Left hindlimb (tissue), 1 donor: ENCODE data around the gene RRM1.
"Not testable (repeated sequence)": the region's sequence is repeated elsewhere in the genome, so short reads cannot be mapped to it uniquely, and the experiment has no call there.

Experiments
- DNase-seq: peaks from one replicate; pipeline ENCODE4 v3.0.0-alpha.2; 2018

RRM1 gene

DNA sequence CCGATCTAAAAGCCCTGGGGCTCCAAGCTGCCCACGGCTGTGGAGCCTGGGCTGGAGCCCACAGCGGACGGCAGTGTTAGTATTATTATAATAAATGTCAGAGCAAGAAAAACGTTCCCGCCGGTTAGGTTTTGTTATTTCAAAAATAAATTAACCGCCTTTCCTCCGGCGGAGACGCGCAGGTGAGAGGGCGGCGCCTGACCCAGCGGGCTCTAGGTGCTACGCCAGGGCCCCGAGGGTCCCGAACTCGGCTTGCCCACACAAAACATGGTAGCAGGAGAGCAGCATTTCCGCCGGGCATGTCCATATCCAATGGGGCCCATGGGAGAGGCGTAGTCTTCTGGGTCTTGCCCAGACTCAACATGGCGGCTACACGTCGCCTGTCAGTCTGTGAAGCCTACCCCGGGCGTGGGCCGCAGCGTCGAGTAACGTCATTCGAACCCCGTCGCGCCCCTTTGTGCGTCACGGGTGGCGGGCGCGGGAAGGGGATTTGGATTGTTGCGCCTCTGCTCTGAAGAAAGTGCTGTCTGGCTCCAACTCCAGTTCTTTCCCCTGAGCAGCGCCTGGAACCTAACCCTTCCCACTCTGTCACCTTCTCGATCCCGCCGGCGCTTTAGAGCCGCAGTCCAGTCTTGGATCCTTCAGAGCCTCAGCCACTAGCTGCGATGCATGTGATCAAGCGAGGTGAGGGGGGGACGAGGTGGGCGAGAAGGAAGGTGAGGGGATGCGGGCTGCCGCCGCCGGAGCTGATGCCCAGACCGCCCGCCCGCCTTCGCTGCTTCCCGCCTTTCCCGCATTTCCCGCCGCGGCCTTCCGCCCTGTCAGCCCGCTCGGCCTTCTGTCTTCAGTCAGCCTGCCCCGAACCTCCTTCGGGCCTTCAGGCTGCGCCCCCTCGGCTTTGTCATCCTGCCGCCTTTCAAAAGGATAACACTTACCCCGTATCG lies at the start of gene RRM1:
Gene RRM1, plus strand, starts transcription at position 452 of the 944 bp plus-strand sequence. Its CDS starts 214 bp downstream, at position 666.
- DNase-seq = peak; percentile 98

DNA sequence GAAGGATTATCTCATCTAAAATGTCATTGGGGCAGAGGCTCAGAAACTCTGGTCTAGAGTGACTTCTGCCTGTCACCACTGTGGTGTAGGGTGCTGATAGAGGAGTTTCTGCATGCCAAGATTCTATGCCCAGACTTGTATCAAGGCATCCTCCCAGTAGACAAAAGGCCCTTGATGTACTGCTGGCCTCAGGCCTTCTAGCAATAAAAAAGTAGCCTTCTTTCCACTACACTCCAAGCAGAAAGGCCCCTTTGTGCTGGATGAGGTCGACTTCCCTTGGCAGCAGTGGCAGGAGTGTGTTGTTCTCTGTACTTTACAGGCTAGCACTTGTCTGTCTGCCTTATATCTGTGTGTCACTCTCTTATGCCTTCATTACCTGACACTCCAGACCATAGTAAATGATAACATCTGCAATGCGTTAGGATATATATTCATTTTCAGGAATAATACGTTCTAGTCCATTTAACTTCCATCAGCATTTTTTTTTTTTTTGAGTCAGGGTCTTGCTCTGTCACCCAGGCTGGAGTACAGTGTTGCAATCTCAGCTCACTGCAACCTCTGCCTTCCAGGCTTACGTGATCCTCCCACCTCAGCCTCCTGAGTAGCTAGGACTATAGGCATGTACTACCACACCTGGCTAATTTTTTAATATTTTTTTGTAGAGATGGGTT lies 49.5 kb upstream of the RRM1 start:
- peak; percentile 37 for DNase-seq

DNA sequence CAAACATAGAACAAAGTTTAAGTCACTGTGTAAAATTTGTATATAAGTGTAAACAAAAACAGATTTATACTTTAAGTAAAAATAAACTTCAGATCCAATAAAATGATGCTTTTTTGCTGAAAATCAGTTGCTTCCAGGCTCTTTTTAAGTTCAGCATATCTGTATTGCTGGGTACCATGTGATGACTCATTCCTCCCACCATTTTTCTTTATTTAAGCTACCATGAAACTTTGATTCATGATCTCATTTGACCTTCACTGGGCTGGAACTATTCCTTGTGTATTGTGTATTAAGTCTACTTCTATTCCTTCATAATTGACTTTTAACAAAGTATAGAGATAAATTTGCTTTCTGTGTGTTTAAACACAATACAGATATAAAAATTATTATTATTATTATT lies 46.3 kb upstream of the RRM1 start:
- DNase-seq = no peak

DNA sequence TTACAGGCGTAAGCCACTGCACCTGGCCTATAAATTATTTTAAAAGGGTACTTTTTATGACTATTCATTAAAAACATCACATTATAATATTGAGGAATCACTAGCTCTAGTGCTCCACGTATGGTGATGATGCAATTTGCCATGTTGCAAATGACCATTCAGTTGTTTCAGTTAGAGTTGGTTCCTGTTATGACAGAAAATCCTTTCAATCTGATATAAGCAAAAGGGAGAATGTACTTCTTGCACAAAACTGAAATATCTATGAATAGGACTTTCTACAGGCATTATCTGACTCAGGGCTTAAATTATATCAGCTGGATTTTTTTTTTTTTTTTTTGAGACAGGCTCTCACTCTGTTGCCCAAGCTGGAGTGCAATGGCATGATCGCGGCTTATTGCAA lies 45.6 kb upstream of the RRM1 start:
- DNase-seq = no peak

DNA sequence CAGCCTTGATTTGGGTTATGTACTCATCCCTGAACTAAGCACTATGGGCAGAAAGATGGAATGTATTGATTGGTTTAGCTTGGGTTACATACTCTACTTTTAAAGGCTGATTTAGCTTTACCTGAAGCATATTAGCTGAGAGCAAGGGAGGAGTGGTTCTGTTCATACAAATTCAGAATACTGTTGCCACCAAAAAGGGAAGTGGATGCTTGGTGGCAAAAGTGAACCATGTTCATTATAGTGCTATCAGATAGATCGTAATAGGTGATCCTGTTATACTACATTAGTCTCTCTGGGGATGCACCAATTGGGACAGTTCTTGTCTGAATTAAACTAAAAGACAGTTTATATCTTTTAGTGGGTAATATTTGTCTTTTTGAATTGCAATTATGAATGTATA lies 44.5 kb upstream of the RRM1 start:
- DNase-seq = no peak

DNA sequence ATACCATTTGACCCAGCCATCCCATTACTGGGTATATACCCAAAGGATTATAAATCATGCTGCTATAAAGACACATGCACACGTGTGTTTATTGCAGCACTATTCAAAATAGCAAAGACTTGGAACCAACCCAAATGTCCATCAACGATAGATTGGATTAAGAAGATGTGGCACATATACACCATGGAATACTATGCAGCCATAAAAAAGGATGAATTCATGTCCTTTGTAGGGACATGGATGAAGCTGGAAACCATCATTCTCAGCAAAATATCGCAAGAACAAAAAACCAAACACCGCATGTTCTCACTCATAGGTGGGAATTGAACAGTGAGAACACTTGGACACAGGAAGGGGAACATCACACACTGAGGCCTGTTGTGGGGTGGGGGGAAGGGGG lies 41.4 kb upstream of the RRM1 start:
- DNase-seq = not testable (repeated sequence)

DNA sequence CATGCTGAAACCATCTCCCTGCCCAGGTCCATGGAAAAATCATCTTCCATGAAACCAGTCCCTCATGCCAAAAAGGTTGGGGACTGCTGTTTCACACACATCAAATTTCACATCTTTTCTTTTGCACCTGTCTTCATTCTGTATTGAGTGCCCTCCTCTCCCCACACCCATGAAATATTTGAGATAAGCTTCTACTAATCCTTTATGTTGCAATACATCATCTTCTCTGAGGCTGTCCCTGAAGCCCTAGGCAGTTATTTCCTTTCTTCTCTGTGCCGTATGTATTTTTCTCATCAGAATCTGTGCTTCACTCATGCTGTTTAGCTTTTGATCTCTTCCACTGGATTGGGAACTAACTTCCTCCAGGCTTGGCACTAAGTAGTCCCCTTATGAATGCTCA lies 40.0 kb upstream of the RRM1 start:
- DNase-seq = no peak

DNA sequence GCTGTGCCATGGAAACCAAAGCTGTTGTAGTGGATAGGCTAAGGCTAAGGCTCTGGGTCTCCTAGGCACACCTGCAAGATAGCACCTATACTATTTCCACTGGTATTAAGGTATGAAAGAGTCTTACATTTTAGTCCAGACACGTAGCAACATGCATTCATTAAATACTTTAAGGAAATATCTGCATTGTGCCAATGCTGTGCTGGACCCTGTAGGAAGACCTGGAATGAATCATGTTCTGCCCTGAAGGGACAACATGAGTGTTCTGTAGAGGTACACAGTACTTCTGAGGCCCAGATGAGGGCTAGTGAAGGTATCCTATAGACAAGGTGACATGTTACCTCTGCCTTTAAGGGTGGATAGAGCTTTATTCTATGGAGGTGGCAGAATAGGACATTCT lies 35.2 kb upstream of the RRM1 start:
- no peak for DNase-seq

DNA sequence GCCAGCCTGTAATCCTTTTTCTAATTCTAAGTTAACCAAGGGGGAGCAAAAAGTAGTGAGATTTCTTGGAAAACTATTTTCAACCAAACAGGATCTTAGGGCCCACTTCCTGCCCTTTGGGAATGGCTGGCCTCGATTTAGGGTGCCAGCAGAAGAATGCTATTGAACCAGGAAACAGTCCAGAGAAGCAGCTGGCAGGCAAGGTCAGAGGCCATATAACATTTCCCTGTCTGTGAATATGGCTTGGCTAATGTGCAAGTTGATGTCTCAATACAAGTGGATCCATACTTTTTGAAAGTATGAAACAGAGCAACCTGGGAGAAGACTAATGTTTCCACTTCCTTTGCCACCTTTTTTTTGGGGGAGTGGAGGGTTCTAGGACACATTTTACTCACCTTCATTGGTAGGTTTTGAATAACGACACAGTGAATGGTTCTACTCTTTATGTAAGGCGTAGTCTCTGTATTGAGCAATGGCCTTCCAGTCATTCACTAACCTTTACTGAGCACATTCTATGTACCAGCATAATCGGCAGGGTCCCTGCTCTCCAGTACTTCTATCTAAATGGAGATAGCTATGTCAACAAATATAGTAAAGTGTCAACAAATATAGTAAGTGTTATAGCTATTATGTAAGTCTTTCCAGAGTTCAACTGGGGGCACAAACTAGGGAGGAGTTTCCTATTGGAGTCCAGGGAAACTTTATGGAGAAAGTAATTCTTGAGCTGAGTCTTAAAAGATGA lies 34.2 kb upstream of the RRM1 start:
- no peak for DNase-seq

DNA sequence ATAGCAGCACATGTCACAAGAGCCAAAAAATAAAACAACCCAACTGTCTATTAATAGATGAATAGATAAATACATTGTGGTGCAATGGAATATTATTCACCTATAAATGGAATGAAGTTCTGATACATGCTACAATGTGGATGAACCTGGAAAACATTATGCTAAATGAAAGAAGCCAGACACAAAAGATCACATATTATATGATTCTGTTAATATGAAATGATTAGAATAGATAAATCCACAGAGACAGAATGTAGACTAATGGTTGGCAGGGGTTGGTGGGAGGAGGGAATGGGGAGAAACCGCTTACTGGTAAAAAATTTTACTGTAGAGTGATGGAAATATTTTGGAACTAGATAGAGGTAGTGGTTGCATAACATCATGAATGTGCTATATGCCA lies 32.9 kb upstream of the RRM1 start:
- no peak for DNase-seq

DNA sequence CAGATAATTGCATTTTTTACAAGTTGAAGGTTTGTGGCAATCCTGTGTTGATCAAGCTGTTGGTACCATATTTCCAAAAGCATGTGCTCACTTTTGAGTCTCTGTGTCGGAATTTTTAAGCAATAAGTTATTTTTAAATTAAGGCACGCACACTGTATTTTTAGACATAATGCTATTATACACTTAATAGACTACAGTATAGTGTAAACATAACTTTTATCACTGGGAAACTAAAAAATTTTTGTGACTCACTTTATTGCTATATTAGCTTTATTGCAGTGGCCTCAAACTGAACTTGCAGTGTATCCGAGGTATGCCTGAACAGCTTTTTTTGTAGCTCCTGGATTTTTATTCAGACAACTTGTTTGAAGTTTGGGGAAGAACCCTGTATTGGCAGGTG lies 31.3 kb upstream of the RRM1 start:
- no peak for DNase-seq

DNA sequence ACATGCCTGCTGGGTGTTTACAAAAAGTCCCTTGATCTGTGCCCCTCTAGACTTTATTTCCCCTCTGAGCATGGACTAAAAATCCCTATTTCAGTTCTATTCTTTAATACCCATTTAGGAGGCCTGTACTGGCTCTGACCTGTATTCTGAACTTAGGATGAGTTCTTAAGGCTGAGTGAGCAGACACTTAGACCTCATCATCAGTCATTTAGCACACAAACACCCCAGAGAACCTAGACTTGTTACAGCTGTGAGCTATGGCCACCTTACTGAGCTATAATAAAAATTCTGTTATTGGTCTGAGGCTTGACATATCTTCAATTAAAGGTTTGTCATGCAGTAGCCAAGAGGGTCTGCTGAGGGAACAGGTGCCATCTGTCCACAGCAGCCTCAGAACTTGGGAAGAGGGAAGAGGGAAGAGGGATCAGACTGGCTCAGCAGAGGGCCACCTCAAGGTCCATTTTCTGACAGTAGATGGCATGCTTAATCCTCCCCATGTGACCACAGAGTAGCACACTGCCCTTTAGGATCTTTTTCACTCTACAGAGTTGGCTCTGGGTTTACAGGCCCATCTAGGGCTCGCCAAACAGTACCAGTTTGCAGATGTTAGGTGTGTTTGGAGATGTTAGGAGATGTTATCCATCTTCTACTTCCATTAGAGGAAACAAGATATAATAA lies 30.2 kb upstream of the RRM1 start:
- DNase-seq = no peak

DNA sequence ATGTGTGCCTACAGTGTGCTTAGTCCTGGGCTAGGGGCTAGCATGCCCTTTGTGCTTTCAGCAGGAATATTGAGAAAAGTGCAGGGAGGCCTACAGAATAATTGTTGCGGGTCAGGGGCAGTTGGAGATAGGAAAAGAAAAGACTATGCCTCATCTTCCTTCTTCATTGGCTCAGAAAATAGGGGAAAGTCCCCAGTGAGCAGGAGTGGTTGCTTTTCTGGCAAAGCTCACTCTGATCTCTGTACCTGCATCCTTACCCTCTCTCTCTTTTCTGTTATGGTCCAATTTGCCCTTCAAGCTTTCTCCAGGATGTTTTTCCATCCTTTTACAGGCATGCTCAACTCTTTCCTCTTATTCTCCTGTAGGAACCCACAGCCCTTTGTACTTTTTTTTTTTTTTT lies 29.5 kb upstream of the RRM1 start:
- DNase-seq = no peak

DNA sequence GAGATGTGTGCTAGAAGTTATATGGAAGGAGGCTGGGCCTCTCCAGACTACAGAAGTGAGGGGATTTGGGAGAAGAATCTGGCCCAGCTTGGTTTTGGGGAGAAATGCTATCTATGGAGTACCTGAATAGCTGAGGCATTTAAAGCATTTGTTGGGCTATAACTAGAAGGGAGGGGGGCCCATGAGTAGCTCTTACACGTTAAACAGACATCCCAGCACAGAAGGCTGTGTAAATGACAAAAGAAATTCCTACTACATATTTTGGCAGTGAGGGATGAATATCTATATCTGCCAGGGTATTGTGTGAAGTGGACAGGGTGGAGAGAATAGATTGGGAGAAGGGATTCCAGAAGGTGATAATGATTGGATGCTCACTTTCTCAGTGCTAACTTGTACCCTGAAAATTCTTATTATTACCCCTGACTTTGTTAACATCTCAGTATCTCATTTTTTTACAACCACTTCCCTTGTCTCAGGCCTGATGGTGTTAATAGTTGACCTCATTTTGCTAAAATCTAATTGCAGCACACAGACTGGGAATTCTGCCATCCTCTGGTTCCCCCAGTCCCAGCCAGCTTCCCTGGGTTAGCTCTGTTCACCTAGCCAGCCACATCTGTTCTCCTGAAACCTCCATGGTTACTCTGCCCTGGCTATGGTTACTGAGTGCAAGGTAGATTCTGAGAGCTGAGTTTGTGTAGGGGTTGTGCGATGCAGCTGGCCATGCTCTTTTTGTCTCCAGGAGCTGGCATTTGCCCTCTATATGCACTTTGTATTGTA lies 28.8 kb upstream of the RRM1 start:
- DNase-seq = no peak

DNA sequence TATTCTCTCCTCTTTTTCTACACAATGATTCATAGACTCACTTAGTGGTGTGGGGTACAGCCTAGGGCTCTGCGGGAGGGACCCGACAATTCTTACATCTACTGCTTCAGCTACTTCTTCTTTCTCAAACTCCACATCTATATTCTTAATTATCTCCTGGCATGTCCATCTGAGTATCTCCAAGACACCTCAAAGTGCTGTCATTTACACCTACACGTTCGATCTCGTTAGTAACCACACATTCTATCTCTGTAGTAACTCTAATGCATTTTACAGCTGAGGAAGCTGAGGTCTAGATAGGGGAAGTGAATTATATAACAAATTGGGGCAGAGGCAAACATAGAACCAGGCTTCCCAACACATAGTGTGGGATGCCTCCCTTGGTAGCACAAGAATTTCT lies 27.7 kb upstream of the RRM1 start:
- DNase-seq = no peak

DNA sequence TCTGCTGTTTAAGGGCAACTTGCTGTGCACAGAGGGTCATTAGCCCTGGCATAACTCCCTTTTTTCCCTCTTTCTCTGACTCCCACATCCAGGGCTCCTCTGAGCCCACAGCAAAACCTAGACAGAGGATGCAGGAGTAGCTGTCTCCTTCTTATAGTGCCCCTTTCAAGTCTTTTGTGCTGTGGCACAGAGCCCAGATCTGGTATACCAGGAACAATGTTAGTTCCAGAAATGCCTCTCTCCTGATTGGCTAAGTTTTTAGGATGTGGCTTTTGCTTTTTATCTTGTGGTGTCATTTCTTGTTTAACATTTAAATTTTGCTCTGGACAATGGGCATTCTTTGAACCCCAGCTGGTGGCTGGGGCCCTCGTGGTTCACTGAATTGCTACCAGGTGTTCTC lies 25.6 kb upstream of the RRM1 start:
- no peak for DNase-seq

DNA sequence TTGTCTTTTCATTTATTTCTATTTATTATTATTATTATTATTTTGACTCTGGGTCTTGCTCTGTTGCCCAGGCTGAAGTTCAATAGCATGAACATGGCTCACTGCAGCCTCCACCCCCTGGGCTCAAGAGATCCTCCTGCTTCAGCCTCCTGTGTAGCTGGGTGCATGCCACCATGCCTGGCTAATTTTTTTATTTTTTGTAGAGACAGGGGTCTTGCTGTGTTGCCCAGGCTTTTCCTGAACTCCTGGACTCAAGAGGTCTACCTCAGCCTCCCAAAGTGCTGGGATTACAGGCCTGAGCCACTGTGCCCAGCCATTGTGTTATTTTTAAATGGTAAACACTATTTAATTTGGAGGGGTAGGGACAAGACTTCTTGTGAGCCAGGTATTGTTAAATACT lies 23.3 kb upstream of the RRM1 start:
- no peak for DNase-seq

DNA sequence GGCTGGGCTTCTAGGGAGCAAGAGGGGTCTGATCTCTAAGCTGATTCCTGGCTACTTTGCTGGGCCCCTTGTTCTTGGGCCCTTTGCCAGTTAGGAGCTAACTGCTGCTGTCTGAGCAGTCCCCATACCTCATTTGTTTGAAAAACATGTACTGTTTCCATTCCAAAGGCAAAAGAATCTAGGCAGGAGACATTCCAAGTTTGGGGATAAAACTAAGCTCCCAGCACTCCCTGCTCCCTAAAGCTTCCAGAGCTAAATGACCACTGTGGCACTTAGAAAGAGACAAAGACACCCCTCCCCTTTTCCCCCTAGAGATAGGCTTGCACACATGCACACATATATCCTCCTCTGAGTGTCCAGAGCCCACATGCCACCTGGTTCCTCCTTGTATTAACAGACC lies 22.7 kb upstream of the RRM1 start:
- no peak for DNase-seq

DNA sequence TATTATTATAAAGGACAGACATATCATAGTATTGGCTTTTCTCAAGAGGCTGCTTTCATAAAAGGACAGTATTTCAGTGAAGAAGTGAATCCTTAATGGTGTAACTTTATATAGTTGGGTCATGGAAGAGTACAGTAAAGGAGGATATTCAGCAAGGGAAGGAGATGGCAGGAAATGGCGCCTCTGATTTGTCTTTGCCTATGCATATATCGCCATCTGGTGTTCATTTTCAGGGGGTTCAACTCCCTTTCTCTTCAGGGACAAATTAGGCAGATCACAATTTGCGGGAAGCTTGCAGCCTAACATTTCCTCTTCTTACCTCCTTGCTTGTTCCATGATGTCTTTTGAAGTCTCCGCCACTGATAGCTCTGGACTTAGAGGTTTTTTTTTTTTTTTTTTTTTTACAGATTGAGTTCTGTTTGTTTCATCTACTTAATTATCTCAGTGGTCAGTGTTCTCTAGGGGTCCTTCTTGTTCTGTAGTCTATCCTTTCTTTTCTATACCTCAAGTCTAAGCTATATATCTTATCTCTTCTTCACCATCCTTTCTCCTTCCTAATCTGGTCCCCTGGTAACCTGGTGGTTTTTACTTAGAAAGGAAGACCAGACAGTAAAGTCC lies 21.8 kb upstream of the RRM1 start:
- peak; percentile 52 for DNase-seq

DNA sequence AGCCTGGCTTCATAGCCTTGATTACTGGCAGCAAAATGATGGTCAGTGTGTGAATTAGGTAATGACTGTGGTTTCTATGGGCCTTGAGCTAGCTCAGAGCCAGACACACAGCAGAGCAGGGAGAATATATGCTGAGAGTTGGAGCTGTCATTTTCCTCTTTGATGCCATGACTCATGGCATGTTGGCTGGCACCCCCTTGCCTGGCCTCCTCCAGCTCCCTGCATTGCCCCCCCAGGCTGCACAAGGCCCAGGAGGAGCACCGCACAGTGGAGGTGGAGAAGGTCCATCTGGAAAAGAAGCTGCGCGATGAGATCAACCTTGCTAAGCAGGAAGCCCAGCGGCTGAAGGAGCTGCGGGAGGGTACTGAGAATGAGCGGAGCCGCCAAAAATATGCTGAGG lies 20.3 kb upstream of the RRM1 start:
- DNase-seq = no peak

DNA sequence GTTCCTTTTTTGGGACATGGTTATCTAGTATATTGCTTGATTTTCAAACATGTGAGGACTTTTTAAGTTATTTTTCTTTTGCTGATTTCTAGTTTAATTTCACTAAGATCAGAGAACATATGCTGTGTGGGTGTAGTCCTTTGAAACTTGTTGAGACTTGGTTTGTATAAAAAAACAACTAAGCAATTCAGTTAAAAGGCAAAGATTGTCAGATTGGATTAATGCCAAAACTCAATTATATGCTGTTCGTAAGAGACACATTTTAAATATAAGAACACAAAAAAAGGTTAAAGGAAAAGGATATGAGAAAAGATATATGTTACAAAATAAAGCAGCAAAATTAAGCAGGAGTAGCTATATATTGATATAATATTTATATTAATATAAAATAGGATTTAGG lies 17.8 kb upstream of the RRM1 start:
- DNase-seq = no peak

DNA sequence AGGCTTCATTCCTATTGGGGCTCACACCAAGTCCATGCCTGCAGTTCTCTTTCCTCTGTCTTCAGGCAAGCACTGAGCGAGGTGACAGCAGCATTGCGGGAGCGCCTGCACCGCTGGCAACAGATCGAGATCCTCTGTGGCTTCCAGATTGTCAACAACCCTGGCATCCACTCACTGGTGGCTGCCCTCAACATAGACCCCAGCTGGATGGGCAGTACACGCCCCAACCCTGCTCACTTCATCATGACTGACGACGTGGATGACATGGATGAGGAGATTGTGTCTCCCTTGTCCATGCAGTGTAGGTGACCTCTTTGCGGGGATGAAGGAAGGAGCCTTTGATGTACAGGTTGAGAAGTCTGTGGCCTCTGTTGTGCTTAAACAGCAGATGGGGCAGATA lies 11.4 kb upstream of the RRM1 start:
- DNase-seq = no peak
